ENCODE results near the gene APPBP2. TPM values are rescaled to one million over a fixed set of nuclear protein-coding genes. Genes with fewer than 3 reads are reported as not detected.

Gene APPBP2
- total and polyA plus RNA-seq, 2 of the 8 experiments (the other 6 are each of a cell fraction or from before 2014, with no cell fraction given), result 3.3 to 18.0 TPM

- TF ChIP-seq CHD7 (IDR thresholded peaks at IDR 0.05; ENCODE audit: insufficient replicate concordance, low read length) (no peak), CHD2 (IDR thresholded peaks at IDR 0.05; ENCODE audit: low read length) (no peak), ASH2L (IDR thresholded peaks at IDR 0.05; ENCODE audit: low read length) (no peak), JUN (IDR thresholded peaks at IDR 0.05; ENCODE audit: low read depth, low read length) (no peak), RFX5 (IDR thresholded peaks at IDR 0.05; ENCODE audit: borderline replicate concordance, low read depth, low read length) (no peak), CBX8 (IDR thresholded peaks at IDR 0.05; ENCODE audit: borderline replicate concordance, low read depth, low read length) (no peak), CTCF (IDR thresholded peaks at IDR 0.05; ENCODE audit: control extremely low read depth in 1 of 3, insufficient read depth in 1 of 3, low read depth in 1 of 3, low read length in 3 of 3) (no peak), CREB1 (IDR thresholded peaks at IDR 0.05) (no peak)
Observed at GRCh38 chr17:60559995-60560859, 34.2 kb upstream of the APPBP2 start (continued).

Data from H1 (cell line).